HG03095 (cell line): Measurements from ENCODE around the gene TM4SF18.

Experiments
- ATAC-seq: cut with Tn5 transposase; IDR thresholded peaks from one replicate; pipeline ENCODE4 v1.9.1; 2021; ENCODE audit warnings: moderate library complexity; ENCODE audit not compliant: unreplicated experiment

Gene TM4SF18

GRCh38 chr3:149331396-149331795 is 2.0 kb downstream of the TM4SF18 start:
- ATAC-seq, result no peak

- no peak for ATAC-seq
Observed at GRCh38 chr3:149330609-149331331, 2.7 kb downstream of the TM4SF18 start.

GRCh38 chr3:149327156-149327555 is 6.3 kb downstream of the TM4SF18 start:
- no peak for ATAC-seq

GRCh38 chr3:149325581-149325980 is 7.9 kb downstream of the TM4SF18 start:
- ATAC-seq, result no peak

GRCh38 chr3:149324332-149324731 is 9.1 kb downstream of the TM4SF18 start:
- ATAC-seq, result no peak

- ATAC-seq, result no peak
Observed at GRCh38 chr3:149321640-149322039, 11.8 kb downstream of the TM4SF18 start.

GRCh38 chr3:149321136-149321535 is 12.3 kb downstream of the TM4SF18 start:
- no peak for ATAC-seq

GRCh38 chr3:149319750-149320149 is 13.7 kb downstream of the TM4SF18 start:
- ATAC-seq, result no peak

- ATAC-seq, result no peak
Observed at GRCh38 chr3:149317072-149317471, 16.4 kb downstream of the TM4SF18 start.

GRCh38 chr3:149316437-149316836 is 17.0 kb downstream of the TM4SF18 start:
- no peak for ATAC-seq

GRCh38 chr3:149315694-149316093 is 17.7 kb downstream of the TM4SF18 start:
- ATAC-seq, result no peak

GRCh38 chr3:149314807-149315578 is 18.4 kb downstream of the TM4SF18 start:
- no peak for ATAC-seq

GRCh38 chr3:149313542-149313941 is 19.9 kb downstream of the TM4SF18 start:
- ATAC-seq, result no peak

- no peak for ATAC-seq
Observed at GRCh38 chr3:149310796-149311534, 22.5 kb downstream of the TM4SF18 start.

GRCh38 chr3:149307435-149307783 is 26.0 kb downstream of the TM4SF18 start:
- ATAC-seq, result no peak

- ATAC-seq, result no peak
Observed at GRCh38 chr3:149306751-149307434, 26.5 kb downstream of the TM4SF18 start.

GRCh38 chr3:149305376-149305775 is 28.1 kb downstream of the TM4SF18 start:
- no peak for ATAC-seq

- ATAC-seq, result no peak
Observed at GRCh38 chr3:149299938-149300801, 33.3 kb downstream of the TM4SF18 start.

GRCh38 chr3:149296972-149297371 is 36.5 kb downstream of the TM4SF18 start:
- ATAC-seq, result no peak

GRCh38 chr3:149292666-149293065 is 40.8 kb downstream of the TM4SF18 start:
- ATAC-seq, result no peak
